Nephron progenitor cell (in vitro differentiated cells): Measurements from ENCODE around the gene HOXA11.

Experiments used
- DNase-seq: peaks from one replicate; pipeline ENCODE4 v3.0.0; 2021
- H3K27ac Mint-ChIP-seq: 2 replicates; pipeline ENCODE4 v1.8.0; 2021; ENCODE audit warnings: mild to moderate bottlenecking, moderate library complexity, mixed read lengths
- H3K27me3 Mint-ChIP-seq: 2 replicates; pipeline ENCODE4 v1.8.0; 2021; ENCODE audit warnings: mild to moderate bottlenecking, low read depth, mixed read lengths; ENCODE audit not compliant: poor library complexity
- H3K36me3 Mint-ChIP-seq: 2 replicates; pipeline ENCODE4 v1.8.0; 2021; ENCODE audit warnings: low read depth, mixed read lengths
- H3K4me1 Mint-ChIP-seq: 2 replicates; pipeline ENCODE4 v1.8.0; 2021; ENCODE audit warnings: mixed read lengths
- H3K4me3 Mint-ChIP-seq: 2 replicates; pipeline ENCODE4 v1.8.0; 2021; ENCODE audit warnings: mild to moderate bottlenecking, moderate library complexity, mixed read lengths
- H3K9me3 Mint-ChIP-seq: 2 replicates; pipeline ENCODE4 v1.8.0; 2021; ENCODE audit warnings: mild to moderate bottlenecking, moderate library complexity, mixed read lengths
- CTCF ChIP-seq: fragments of 200-600 bp; sonication (generic); IDR thresholded peaks from 2 replicates; pipeline ENCODE4 v1.5.0; 2021; ENCODE audit warnings: antibody characterized with exemption

The HOXA11 gene

GRCh38 chr7:27203964-27204594, 19.0 kb upstream of the HOXA11 start:
- peaks cover 26% of the 10 kb centered on the region for H3K4me1 Mint-ChIP-seq
- TF ChIP-seq CTCF = no peak
- H3K9me3 Mint-ChIP-seq = no peaks in the 10 kb centered on the region
- no peak overlapping the region for H3K27ac Mint-ChIP-seq
- no peak overlapping the region for H3K4me3 Mint-ChIP-seq
- DNase-seq = no peak
- H3K36me3 Mint-ChIP-seq = no peaks in the 10 kb centered on the region
- H3K27me3 Mint-ChIP-seq = peaks cover 97% of the 10 kb centered on the region

DNA sequence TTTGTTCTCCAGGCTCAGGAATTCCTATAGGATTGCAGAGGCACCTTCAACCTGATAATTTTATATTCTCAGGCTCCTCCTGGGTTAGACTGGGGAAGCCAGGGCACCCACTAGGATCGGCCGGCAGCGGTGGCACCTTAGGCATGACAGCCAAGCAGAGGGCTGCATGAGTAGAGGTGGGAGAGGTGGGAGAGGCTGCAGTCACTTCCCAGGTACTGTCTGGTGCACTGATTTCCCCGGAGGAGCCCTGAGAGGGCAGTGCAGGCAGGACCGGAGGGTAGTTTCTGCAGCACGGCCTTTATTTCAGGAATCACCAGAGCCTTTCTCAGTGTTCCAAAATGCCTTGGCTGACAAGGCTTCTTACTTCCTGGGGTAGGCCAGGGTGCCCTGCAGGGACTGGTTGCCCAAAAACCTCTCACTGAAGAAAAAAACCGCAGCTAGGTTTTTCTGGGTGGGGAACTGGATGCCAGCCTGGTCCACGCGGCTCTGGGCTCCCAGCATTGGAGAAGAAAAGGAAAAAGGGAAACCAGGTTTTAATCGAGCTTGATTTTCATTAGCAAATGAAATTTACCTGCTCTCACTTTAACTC, 18.4 kb upstream of the HOXA11 start:
- DNase-seq = no peak
- no peaks in the 10 kb centered on the region for H3K9me3 Mint-ChIP-seq
- no peak overlapping the region for H3K27ac Mint-ChIP-seq
- peaks cover 31% of the 10 kb centered on the region for H3K4me1 Mint-ChIP-seq
- peaks cover 97% of the 10 kb centered on the region for H3K27me3 Mint-ChIP-seq
- H3K4me3 Mint-ChIP-seq = no peak overlapping the region
- no peak for TF ChIP-seq CTCF
- no peaks in the 10 kb centered on the region for H3K36me3 Mint-ChIP-seq

GRCh38 chr7:27202862-27203134, 17.8 kb upstream of the HOXA11 start:
- Mint-ChIP-seq H3K4me3 (no peak overlapping the region), H3K36me3 (no peaks in the 10 kb centered on the region), H3K27ac (no peak overlapping the region), H3K27me3 (peaks cover 97% of the 10 kb centered on the region), H3K9me3 (no peaks in the 10 kb centered on the region), H3K4me1 (peaks cover 30% of the 10 kb centered on the region)
- no peak for TF ChIP-seq CTCF
- no peak for DNase-seq

DNA sequence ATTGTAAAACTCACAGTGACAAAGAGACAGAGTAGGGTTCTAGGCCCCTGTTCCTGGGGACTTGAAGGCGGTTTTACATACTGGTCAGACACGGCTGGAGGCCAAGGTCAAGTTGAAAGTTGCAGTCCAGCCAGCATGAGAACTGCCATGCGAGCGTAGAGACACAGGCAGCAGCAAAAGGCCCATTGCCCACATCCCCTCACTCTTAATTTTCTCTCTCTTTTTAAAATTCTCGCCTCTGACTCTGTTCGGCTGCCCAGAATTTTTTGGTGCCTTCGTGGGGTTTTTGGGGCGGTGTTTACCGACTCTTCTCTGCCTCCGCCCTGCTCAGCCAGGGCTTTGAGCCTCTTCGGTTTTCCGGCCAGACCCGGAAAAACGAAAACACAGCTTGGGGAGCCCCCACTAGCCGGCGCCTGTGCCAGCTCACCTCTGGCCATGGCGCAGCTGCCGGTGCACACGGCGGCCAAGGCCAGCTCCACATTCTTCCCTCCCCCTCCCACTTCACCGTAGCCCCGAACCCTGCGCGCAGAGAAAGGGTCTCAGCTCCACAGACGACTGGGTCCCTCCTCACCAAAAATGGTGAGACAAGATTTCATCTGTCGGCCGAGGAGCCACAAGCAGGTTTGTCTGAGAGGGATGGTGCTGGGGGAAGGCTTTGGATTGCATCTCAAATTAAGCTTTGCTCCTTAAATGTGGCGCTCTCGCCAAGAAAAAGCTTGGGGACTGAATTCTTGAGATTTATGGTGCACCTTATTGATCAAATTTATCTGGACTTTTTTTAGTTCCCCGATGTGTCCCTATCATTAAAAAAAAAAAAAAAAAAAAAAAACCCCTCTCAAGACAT, 17.2 kb upstream of the HOXA11 start:
- no peak overlapping the region for H3K27ac Mint-ChIP-seq
- no peaks in the 10 kb centered on the region for H3K36me3 Mint-ChIP-seq
- peaks cover 97% of the 10 kb centered on the region for H3K27me3 Mint-ChIP-seq
- peaks cover 26% of the 10 kb centered on the region for H3K4me1 Mint-ChIP-seq
- no peaks in the 10 kb centered on the region for H3K9me3 Mint-ChIP-seq
- no peak for DNase-seq
- TF ChIP-seq CTCF = no peak
- no peak overlapping the region for H3K4me3 Mint-ChIP-seq

GRCh38 chr7:27201580-27202017, 16.6 kb upstream of the HOXA11 start:
- H3K4me1 Mint-ChIP-seq = peaks cover 26% of the 10 kb centered on the region
- no peak overlapping the region for H3K4me3 Mint-ChIP-seq
- DNase-seq = no peak

More at GRCh38 chr7:27201580-27202017, 16.6 kb upstream of the HOXA11 start:
- TF ChIP-seq CTCF = no peak
- no peak overlapping the region for H3K27ac Mint-ChIP-seq
- H3K36me3 Mint-ChIP-seq = no peaks in the 10 kb centered on the region
- H3K27me3 Mint-ChIP-seq = peaks cover 97% of the 10 kb centered on the region
- no peaks in the 10 kb centered on the region for H3K9me3 Mint-ChIP-seq
